22Rv1 (cell line): Measurements from ENCODE around the gene SPPL2B.
"Not testable (repeated sequence)": the region's sequence is repeated elsewhere in the genome, so short reads cannot be mapped to it uniquely, and the experiment has no call there.

ENCODE experiments used
- H3K27ac ChIP-seq: fragments of 450-650 bp; 2 replicates; pipeline ENCODE4 v1.5.1; 2017
- ZFX ChIP-seq: fragments of 450-650 bp; IDR thresholded peaks from 2 replicates; pipeline ENCODE4 v1.6.1; 2017; ENCODE audit warnings: antibody characterized with exemption, borderline replicate concordance
- TF ChIP-seq, protein P1 (sequence below): fragments of 450-650 bp; IDR thresholded peaks from 2 replicates; pipeline ENCODE4 v1.5.1; 2017; ENCODE audit warnings: mild to moderate bottlenecking

SPPL2B gene

DNA sequence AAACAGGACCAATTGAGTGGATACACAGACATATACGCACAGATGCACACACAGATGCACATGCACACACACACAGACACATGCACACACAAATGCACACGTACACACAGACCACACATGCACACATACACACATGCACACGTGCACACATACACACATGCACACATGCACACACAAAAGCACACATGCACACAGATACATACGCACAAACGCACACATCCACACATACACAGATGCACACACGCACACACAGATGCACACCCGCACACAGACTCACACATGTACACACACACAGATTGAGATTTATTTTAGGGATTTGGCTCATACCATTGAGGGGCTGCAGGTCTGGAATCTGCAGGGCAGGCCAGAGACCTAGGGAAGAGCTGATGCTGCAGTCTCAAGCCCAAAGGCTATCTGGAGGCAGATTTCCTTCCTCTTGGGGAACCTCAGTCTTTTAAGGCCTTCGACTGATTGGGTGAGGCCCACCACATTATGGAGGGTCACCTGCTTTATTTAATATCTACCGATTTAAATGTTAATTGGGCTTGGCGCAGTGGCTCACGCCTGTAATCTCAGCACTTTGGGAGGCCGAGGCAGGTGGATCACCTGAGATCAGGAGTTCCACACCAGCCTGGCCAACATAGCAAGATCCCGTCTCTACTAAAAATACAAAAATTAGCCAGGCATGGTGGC is 54.2 kb downstream of the SPPL2B start:
- no peak overlapping the region for H3K27ac ChIP-seq
- TF ChIP-seq, protein P1, sequence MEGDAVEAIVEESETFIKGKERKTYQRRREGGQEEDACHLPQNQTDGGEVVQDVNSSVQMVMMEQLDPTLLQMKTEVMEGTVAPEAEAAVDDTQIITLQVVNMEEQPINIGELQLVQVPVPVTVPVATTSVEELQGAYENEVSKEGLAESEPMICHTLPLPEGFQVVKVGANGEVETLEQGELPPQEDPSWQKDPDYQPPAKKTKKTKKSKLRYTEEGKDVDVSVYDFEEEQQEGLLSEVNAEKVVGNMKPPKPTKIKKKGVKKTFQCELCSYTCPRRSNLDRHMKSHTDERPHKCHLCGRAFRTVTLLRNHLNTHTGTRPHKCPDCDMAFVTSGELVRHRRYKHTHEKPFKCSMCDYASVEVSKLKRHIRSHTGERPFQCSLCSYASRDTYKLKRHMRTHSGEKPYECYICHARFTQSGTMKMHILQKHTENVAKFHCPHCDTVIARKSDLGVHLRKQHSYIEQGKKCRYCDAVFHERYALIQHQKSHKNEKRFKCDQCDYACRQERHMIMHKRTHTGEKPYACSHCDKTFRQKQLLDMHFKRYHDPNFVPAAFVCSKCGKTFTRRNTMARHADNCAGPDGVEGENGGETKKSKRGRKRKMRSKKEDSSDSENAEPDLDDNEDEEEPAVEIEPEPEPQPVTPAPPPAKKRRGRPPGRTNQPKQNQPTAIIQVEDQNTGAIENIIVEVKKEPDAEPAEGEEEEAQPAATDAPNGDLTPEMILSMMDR, result no peak
- no peak for TF ChIP-seq ZFX

DNA sequence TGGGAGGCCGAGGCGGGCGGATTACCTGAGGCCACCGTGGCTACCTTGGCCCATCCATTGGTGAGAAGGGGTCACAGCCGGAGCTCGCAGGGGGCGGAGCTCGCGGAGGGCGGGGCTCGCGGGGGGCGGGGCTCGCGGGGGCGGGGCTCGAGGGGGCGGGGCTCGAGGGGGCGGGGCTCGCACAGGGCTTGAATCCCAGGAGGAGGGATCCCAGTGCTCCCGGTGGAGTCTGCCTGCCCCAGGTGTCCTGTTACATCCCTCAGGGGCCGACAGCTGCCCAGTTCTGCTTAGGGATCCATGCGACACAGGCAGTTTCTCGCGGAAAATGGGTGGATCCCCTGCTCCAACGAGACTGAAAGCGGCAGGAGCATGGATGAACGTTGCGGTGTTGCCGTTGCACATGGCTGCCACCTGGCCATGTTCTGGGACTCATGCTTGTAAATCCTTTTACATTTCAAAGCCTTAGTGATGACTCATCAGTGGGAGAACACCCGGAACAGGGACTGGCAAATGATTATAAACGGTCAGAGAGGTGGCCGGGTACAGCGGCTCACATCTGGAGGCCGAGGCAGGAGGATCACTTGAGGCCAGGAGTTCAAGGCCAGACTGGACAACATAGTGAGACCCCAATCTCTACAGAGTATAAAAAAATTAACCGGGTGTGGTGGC is 56.7 kb downstream of the SPPL2B start:
- H3K27ac ChIP-seq, result peak overlapping the region; percentile 87
- no peak for TF ChIP-seq ZFX
- TF ChIP-seq, protein P1, result no peak

DNA sequence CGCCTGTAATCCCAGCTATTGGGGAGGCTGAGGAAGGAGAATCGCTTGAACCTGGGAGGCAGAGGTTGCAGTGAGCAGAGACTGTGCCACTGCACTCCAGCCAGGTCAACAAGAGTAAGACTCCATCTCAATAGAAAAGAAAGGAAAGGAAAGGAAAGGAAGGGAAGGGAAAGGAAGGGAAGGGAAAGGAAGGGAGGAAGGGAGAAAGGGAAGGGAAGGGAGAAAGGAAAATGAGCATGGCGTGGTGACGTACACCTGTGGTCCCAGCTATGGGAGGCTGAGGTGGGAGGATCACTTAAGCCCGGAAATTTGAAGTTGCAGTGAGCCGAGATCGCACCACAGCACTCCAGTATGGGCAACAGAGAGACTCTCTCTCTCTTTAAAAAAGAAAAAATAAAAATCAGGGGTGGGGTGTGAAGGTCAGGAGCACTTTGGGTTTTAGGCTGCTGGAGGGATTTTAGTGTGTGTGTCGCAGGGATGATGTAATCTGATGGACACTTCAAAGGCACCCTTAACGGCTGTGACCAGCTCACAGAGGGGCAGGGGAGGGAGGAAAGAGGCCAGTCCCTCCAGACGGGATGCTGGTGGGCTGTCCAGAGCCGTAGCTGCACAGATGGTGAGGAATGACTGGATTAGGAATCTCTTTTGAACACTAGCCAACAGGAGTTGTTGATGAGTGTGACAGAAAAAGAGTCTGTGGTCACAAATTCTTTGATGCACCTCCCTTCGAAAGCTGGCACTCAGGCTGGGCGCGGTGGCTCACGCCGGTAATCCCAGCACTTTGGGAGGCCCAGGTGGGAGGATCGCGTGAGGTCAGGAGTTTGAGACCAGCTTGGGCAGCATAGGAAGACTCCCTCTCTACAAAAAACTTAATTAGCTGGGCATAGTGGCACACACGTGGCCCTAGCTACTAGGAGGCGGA is 59.1 kb downstream of the SPPL2B start:
- no peak overlapping the region for H3K27ac ChIP-seq

DNA sequence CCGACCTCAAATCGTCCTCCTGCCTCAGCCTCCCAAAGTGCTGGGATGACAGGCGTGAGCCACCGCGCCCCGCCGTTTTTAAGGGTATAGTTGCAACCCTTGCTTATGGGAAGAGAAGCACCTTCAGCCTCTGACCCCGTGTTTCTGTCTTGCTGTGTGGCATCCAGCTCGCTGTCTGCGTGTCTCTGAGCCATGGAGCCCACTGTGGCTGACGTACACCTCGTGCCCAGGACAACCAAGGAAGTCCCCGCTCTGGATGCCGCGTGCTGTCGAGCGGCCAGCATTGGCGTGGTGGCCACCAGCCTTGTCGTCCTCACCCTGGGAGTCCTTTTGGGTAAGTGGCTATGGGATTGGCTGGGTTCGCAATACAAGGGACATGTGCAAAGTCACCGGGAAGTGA is 61.1 kb downstream of the SPPL2B start:
- no peak for TF ChIP-seq ZFX
- TF ChIP-seq, protein P1, result no peak
- no peak overlapping the region for H3K27ac ChIP-seq

More for the DNA sequence above, 59.1 kb downstream of the SPPL2B start:
- no peak for TF ChIP-seq ZFX
- TF ChIP-seq, protein P1, result no peak

DNA sequence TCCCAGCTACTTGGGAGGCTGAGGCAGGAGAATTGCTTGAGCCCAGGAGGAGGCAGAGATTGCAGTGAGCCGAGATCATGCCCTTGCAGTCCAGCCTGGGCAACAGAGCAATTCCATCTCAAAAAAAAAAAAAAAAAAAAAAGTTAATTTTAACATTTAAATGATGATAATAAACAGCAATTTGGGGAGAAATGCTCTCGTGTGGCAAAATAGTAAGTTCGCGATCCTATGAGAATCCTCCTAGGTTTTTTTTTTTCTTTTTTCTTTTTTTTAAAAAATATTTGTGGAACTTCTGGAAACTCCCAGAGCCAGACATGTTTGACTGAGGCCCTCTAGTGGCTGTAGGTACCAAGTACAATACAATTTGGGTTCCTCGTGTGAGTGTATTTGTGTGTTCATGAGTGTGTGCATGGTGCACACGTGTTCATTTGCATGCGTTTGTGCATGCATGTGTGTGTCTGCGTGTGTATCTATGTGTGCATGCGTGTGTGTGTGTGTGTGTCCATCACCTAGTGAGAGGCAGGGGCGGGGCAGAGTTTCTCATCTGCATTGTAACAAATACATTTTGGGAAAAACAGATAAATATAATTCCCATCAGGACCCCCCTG is 62.7 kb downstream of the SPPL2B start:
- H3K27ac ChIP-seq, result no peak overlapping the region
- no peak for TF ChIP-seq ZFX
- TF ChIP-seq, protein P1, result peak; percentile 90

DNA sequence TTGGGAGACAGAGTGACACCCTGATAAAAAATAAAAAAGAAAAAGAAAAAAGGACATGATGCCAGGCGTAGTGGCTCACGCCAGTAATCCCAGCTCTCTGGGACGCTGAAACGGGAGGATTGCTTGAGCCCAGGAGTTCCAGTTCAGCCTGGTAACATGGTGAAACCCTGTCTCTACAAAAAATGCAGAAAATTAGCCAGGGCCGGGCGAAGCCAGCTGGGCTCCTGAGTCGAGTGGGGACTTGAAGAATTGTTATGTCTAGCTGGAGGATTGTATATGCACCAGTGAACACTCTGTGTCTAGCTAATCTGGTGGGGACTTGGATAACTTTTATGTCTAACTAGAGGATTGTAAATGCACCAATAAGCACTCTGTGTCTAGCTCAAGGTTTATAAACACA is 63.9 kb downstream of the SPPL2B start:
- TF ChIP-seq ZFX, result no peak
- TF ChIP-seq, protein P1, result no peak
- no peak overlapping the region for H3K27ac ChIP-seq

DNA sequence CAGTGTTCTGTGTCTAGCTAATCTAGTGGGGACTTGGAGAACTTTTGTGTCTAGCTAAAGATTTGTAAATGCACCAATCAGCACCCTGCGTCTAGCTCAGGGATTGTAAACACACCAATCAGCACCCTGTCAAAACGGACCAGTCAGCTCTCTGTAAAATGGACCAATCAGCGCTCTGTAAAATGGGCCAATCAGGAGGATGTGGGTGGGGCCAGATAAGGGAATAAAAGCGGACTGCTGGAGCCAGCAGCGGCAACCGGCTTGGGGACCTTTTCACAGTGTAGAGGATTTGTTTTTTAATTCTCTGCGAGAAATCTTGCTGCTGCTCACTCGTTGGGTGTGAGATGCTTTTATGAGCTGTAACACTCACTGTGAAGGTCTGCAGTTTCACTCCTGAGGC is 64.4 kb downstream of the SPPL2B start:
- H3K27ac ChIP-seq, result not testable (repeated sequence)
